NOMO-1 treated with dmso at 0.1 percent for 144 hours (cell line): ENCODE results near the gene ALDH9A1.

ENCODE experiments used
- DNase-seq: peaks from one replicate; lab custom pipeline; 2025; ENCODE audit not compliant: unreplicated experiment; lab: John Stamatoyannopoulos, UW

ALDH9A1 gene

DNA sequence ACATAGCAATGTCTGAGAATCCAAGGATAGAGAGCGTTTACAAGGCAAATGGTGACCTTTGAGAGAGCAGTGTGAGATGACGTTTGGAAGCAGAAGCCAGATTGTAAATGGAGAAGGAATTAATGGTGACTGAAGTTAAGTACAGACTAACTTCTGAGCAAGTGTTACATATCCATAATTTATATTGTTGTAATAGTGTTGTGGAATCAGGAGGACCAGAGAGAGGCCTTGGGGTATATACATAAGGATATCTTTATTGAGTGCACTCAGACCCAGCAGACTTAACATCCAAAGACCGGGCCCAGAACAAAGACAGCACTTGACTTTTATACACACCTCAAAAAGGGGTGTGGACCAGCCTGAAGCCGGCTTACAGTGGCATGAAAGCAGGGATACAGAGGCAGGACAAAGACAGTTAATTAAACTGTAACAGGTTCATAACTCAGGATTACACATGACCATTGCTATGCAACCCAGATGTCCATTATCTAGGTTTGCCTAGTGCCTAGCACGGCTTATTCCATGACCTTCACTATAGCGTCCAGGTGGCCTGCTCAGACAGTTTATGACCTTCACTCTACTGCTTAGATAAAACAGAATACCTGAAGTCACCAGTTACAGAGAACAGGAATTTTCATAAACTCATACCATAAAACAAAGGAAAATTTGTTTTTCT, 70.1 kb downstream of the ALDH9A1 start:
- DNase-seq = no peak

DNA sequence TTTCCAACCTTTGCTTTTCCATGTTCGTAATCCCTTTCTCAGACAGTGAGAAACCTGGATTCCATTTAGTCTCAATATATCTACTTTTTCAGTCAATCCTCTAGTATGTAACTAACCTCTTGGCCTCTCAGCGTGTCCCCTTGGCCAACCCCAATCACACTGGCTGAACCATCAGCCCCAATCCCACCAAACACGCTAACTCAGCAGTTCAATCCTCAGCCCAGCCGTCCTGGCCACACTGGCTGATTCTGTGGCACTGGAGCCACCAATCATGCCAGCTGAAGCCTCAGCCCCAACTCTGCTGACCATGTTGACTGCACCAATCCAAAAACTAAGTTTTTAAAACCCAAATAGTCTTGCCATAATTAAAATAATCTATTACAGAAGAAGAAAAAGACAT, 73.9 kb downstream of the ALDH9A1 start:
- DNase-seq = no peak

DNA sequence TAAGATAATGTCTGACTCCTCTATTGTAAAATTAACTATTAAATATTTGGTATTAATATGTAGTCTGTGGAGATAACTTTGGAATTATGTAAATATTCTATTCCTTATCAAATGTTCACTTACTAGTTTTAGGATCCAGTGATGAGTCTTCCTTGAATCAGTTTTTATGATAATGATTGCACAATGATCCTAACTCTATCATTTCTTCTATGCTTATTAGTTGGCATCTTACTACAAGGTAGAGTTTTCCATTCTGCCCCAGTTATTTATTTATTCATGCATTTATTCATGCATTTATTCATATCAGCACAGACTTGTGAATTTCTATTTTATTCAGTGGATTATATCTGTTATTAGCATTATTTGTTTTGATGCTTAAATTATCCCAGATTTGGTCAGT, 74.7 kb downstream of the ALDH9A1 start:
- DNase-seq = no peak

DNA sequence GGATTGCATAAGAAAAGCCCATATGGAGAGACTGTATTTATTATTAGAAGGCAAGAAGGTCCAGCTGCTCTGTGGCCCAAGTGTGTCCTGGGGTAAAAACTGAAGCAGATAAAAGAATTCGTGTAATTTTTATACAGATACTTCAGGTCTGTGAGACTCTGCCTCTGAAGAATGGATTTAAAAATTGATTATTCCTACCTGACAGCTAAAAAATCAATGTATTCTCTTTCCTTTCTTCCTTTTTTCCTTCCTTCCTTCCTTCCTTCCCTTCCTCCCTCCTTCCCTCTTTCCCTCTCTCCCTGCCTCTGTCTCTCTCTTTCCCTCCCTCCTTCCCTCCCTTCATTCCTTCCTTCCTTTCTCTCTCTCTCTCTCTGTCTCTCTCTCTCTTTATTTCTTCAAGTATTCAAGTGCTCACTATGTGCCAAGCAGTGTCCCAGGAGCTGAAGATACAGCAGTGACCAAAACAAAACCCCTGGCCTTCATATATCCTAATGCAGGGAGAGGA, 78.7 kb downstream of the ALDH9A1 start:
- no peak for DNase-seq

DNA sequence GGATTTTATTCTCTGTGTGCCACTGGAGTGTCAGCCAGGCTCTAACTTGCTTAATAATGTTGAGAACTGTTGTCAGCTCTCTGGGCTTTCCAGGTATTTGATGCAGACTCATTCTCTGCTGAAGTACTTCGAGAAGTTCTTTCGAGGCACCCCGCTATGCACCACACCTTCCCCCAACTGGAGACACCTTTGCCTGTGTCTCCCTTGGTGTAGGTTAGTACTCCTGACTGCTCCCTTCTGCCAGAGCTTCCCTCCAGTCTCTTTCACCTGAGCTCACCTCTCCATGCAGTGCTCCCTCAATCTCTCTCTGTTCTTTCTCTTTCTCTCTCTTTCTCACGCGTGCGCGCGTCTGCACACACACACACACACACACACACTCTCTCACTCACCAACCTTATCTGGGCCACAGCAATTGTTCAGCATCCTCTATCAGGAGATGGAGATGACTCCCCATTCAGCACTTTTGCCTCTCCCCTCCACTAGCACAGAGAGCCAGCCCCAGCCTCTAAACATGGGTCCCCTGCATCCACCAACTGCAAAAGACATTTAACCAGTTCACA, 81.3 kb downstream of the ALDH9A1 start:
- DNase-seq = no peak

DNA sequence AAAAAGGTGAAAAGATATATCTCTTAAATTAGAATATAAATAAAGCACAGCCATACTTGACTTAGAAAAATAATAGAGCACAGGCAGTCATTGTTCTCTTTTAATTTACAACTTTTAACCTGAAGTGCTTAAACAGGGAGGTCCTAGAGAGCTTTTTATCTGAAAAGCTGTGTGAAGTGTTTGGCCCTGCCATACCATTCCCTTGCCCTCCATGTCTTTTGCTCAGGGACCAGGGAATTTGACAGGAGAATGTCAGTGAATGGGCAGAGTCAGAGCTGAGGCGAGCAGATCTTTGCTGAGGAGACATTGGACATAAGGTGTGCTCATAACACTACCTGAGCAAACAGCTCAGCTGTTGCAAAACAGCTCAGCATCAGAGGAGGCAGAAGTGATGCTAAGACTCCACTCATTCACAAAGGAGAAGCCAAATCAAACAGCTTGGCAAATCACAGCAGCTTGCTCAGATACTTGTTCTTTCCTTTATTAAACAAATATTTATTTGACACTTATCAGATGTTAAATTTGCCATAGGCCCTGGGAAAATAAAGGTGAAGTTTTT, 82.2 kb downstream of the ALDH9A1 start:
- DNase-seq = no peak
